Panc1 (cell line): ENCODE measurements around the gene ALDH7A1. TPM values are rescaled to one million over a fixed set of nuclear protein-coding genes. Genes with fewer than 3 reads are reported as not detected.

Experiments used
- ATAC-seq: fragments of 200-7000 bp; cut with Tn5 transposase; 2 replicates; pipeline ENCODE4 v1.9.1; 2020; ENCODE audit warnings: mild to moderate bottlenecking, moderate library complexity
- BruUV-seq: library from RNA; stranded (reverse); fragments of 400-500 nt; replicated peaks from 2 replicates; lab custom pipeline; 2021; lab: Mats Ljungman, UMichigan
- CTCF ChIA-PET: fragments of 300-600 bp; sonication (Branson Sonifier 250); formaldehyde crosslinking; loops from one replicate; lab custom pipeline; 2022; ENCODE audit warnings: antibody characterized with exemption; lab: Charles Lee
- POLR2A ChIA-PET: fragments of 300-600 bp; sonication (Branson Sonifier 250); formaldehyde crosslinking; loops from one replicate; lab custom pipeline; 2022; ENCODE audit warnings: antibody characterized with exemption; lab: Charles Lee
- DNase-seq: peaks from one replicate; pipeline ENCODE4 v3.0.0-alpha.2; 2010; ENCODE audit warnings: low read depth, low spot score
- H3K27ac ChIP-seq: 2 replicates; pipeline ENCODE4 v1.5.1; 2011; ENCODE audit warnings: mild to moderate bottlenecking, low read length, inconsistent platforms
- H3K27me3 ChIP-seq: fragments of 200-500 bp; sonication (Bioruptor generic); 2 replicates; pipeline ENCODE4 v1.6.0; 2014; ENCODE audit warnings: low read length, inconsistent platforms; ENCODE audit not compliant: control insufficient read depth, insufficient read depth
- H3K36me3 ChIP-seq: fragments of 200-500 bp; sonication (Bioruptor generic); 2 replicates; pipeline ENCODE4 v1.5.1; 2014; ENCODE audit warnings: inconsistent platforms, mild to moderate bottlenecking, low read length, moderate library complexity; ENCODE audit not compliant: control insufficient read depth, insufficient read depth
- H3K4me1 ChIP-seq: 2 replicates; pipeline ENCODE4 v1.5.1; 2011; ENCODE audit warnings: inconsistent platforms, mild to moderate bottlenecking, low read length, moderate library complexity; ENCODE audit not compliant: control insufficient read depth, insufficient read depth
- H3K4me3 ChIP-seq, 2 experiments: 2 replicates each; pipeline ENCODE4 v1.5.1; 2011 to 2012; ENCODE audit warnings: low read depth in 2 of 2, low read length in 2 of 2, mild to moderate bottlenecking in 2 of 2, inconsistent platforms in 1 of 2, moderate library complexity in 1 of 2
- H3K9me3 ChIP-seq: fragments of 200-500 bp; sonication (Bioruptor generic); 2 replicates; pipeline ENCODE4 v1.5.1; 2014; ENCODE audit warnings: low read depth, mild to moderate bottlenecking, inconsistent platforms, low read length, moderate library complexity; ENCODE audit not compliant: control insufficient read depth, insufficient read depth
- CTCF ChIP-seq: fragments of 450-650 bp; IDR thresholded peaks from 2 replicates; pipeline ENCODE4 v1.5.1; 2017; ENCODE audit warnings: mild to moderate bottlenecking
- POLR2AphosphoS5 ChIP-seq: IDR thresholded peaks from 2 replicates; pipeline ENCODE4 v1.6.1; 2012; ENCODE audit warnings: mild to moderate bottlenecking, low read depth, low read length, moderate library complexity
- REST ChIP-seq, 2 experiments: IDR thresholded peaks; 2 replicates each; pipeline ENCODE4 v1.6.1; 2011 to 2012; ENCODE audit warnings: low read depth in 2 of 2, control low read depth in 1 of 2, low read length in 1 of 2, mild to moderate bottlenecking in 1 of 2, moderate library complexity in 1 of 2; ENCODE audit not compliant: insufficient read depth in 1 of 2
- SIN3A ChIP-seq: IDR thresholded peaks from 2 replicates; pipeline ENCODE4 v1.6.1; 2012; ENCODE audit warnings: low read depth, mild to moderate bottlenecking, low read length, moderate library complexity, borderline replicate concordance; ENCODE audit not compliant: insufficient read depth
- TCF7L2 ChIP-seq: IDR thresholded peaks from 2 replicates; pipeline ENCODE4 v1.6.1; 2011; ENCODE audit warnings: mild to moderate bottlenecking, low read depth, low read length, inconsistent platforms
- in situ Hi-C: cut with HindIII; loops from 2 replicates; pipeline ENCODE4 v1.10.0; 2016; ENCODE audit warnings: low sequenced_read_pairs, low pct_unique_long_range_greater_than_20kb
- intact Hi-C: fragments of 100-400 bp; cut with micrococcal nuclease; formaldehyde crosslinking; loops from one replicate; pipeline ENCODE4 v1.10.0; 2022; ENCODE audit not compliant: unreplicated experiment
- total RNA-seq: library from RNA; stranded (reverse); gene quantifications from one replicate; pipeline ENCODE4 v1.2.1, GENCODE V29; 2021; ENCODE audit not compliant: unreplicated experiment

ALDH7A1 gene
- total RNA-seq, 1 experiment from 2014 or later: 52.9 TPM

DNA sequence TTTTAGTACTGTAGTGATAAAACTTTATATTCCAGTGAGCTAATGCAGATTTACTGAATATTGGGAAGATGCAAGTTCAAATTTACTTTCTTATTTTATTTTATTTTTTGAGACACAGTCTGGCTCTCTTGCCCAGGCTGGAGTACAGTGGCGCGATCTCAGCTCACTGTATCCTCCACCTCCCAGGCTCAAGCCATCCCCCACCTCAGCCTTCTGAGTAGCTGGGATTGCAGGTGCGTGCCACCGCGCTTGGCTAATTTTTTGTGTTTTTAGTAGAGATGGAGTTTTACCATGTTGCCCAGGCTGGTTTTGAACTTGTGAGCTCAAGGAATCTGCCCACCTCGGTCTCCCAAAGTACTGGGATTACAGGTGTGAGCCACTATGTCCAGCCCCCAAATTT is 15.6 kb upstream of the ALDH7A1 start:
- no peak overlapping the region for H3K4me3 ChIP-seq
- H3K27ac ChIP-seq: no peak overlapping the region
- no TSS peak for BruUV-seq
- intact Hi-C loops: no loop called here
- H3K27me3 ChIP-seq: no peaks in the 10 kb centered on the region
- peaks cover 15% of the 10 kb centered on the region; the same call in 1 of the 2 replicates for H3K36me3 ChIP-seq
- no peaks in the 10 kb centered on the region for H3K9me3 ChIP-seq
- DNase-seq (no peak), ATAC-seq (no peak)
- H3K4me1 ChIP-seq: no peaks in the 10 kb centered on the region
- CTCF ChIA-PET: interaction anchor here (0.7 kb wide), 1 partner anchor 69 kb away, joined by 3 read pairs; no protein-coding TSS in a partner anchor
- POLR2A ChIA-PET: no interaction called here
- TF ChIP-seq SIN3A (no peak), REST (IDR thresholded peaks at IDR 0.05; ENCODE audit: insufficient read depth in 1 of 2, low read depth in 2 of 2, low read length in 1 of 2) (no peak)
- in situ Hi-C loops: no loop called here

- DNase-seq: no peak
- H3K36me3 ChIP-seq: peaks cover 15% of the 10 kb centered on the region; the same call in 1 of the 2 replicates
- no peaks in the 10 kb centered on the region for H3K27me3 ChIP-seq
- no peak overlapping the region for H3K27ac ChIP-seq
- no peak for ATAC-seq
- no peaks in the 10 kb centered on the region for H3K9me3 ChIP-seq
- TF ChIP-seq REST (IDR thresholded peaks at IDR 0.05; ENCODE audit: insufficient read depth in 1 of 2, low read depth in 2 of 2, low read length in 1 of 2): no peak
- TF ChIP-seq CTCF: no peak
- no peak for TF ChIP-seq TCF7L2
- TF ChIP-seq POLR2AphosphoS5: no peak
- TF ChIP-seq SIN3A: no peak
- intact Hi-C loops: no loop called here
- BruUV-seq: TSS peak; percentile 37
- in situ Hi-C loops: no loop called here
- ChIA-PET CTCF (interaction anchor here (0.9 kb wide), 1 partner anchor 15 kb away, joined by 5 read pairs; no protein-coding TSS in a partner anchor), POLR2A (interaction anchor here (0.7 kb wide), 1 partner anchor 199 kb away, joined by 3 read pairs; no protein-coding TSS in a partner anchor)
- H3K4me3 ChIP-seq: no peak overlapping the region
- H3K4me1 ChIP-seq: no peaks in the 10 kb centered on the region
Measured at GRCh38 chr5:126610160-126610559, 15.1 kb upstream of the ALDH7A1 start.
